ENCODE data around the gene TYMP.

DNA sequence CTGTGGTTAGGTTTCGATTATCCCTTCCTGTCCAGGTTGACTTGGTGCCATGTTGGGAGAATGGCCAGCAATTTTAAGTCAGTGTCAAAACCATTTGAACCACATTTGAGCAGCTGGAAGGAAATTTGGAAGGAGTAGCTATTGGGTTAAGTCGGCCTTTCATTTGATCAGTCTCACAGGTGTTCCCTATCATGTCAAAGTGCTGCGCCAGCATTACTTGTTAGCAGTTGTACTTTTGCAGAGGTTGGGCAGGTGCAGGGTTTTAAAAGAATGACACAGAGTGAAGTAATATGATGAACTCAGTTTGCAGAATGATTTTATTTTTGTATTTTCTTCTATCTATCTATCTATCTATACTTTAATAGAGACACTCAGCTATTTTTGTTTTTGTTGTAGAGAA lies 6.4 kb upstream of the TYMP start:
- TF ChIP-seq, protein P1, sequence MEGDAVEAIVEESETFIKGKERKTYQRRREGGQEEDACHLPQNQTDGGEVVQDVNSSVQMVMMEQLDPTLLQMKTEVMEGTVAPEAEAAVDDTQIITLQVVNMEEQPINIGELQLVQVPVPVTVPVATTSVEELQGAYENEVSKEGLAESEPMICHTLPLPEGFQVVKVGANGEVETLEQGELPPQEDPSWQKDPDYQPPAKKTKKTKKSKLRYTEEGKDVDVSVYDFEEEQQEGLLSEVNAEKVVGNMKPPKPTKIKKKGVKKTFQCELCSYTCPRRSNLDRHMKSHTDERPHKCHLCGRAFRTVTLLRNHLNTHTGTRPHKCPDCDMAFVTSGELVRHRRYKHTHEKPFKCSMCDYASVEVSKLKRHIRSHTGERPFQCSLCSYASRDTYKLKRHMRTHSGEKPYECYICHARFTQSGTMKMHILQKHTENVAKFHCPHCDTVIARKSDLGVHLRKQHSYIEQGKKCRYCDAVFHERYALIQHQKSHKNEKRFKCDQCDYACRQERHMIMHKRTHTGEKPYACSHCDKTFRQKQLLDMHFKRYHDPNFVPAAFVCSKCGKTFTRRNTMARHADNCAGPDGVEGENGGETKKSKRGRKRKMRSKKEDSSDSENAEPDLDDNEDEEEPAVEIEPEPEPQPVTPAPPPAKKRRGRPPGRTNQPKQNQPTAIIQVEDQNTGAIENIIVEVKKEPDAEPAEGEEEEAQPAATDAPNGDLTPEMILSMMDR (conservative IDR thresholded peaks at IDR 0.05): no peak
- no peak for TF ChIP-seq EZH2 (IDR thresholded peaks at IDR 0.05; ENCODE audit: low read depth)
